ENCODE measurements around the gene SERTAD2. TPM values are rescaled to one million over a fixed set of nuclear protein-coding genes. Genes with fewer than 3 reads are reported as not detected.

The SERTAD2 gene
- total and polyA plus RNA-seq, 8 donors, result 2.2 to 9.4 (median 4.3) TPM

- DNase-seq (no peak), ATAC-seq (no peak), FAIRE-seq (no peak)
- no peaks in the 10 kb centered on the region for H3K27me3 ChIP-seq
- no peaks in the 10 kb centered on the region for H3K36me3 ChIP-seq
- WGBS, 2 donors, result 75 to 84% methylated on average over 6 of the region's 6 CpGs
- H3K4me1 ChIP-seq, result peaks cover 0 to 3% (median 0%) of the 10 kb centered on the region in 3 donors
- no peak overlapping the region for H3K27ac ChIP-seq
- H3K9me3 ChIP-seq, result no peaks in the 10 kb centered on the region
- intact Hi-C loops (cut with DNase I), result no loop called here
- TF ChIP-seq CTCF (IDR thresholded peaks at IDR 0.05), result no peak
- no peak overlapping the region for H3K4me3 ChIP-seq
Observed at GRCh38 chr2:64624862-64625261, 28.9 kb downstream of the SERTAD2 start.

- FAIRE-seq (no peak), DNase-seq (no peak), ATAC-seq (no peak)
- Histone ChIP-seq H3K27ac (no peak overlapping the region), H3K27me3 (no peaks in the 10 kb centered on the region), H3K9me3 (no peaks in the 10 kb centered on the region), H3K36me3 (no peaks in the 10 kb centered on the region), H3K4me1 (no peaks in the 10 kb centered on the region), H3K4me3 (no peak overlapping the region)
- 92 to 93% methylated on average over 6 of the region's 6 CpGs for WGBS, 2 donors
- no peak for TF ChIP-seq CTCF (IDR thresholded peaks at IDR 0.05)
- intact Hi-C loops (cut with DNase I), result no loop called here
Observed at GRCh38 chr2:64624108-64624610, 29.6 kb downstream of the SERTAD2 start.

- intact Hi-C loops (cut with DNase I), result no loop called here
- 82 to 84% methylated on average over 13 of the region's 13 CpGs for WGBS, 2 donors
- TF ChIP-seq CTCF (IDR thresholded peaks at IDR 0.05), result no peak
- H3K36me3 ChIP-seq, result no peaks in the 10 kb centered on the region
- H3K4me1 ChIP-seq, result no peaks in the 10 kb centered on the region
- H3K4me3 ChIP-seq, result no peak overlapping the region
- FAIRE-seq (no peak), ATAC-seq (no peak), DNase-seq (no peak)
- no peaks in the 10 kb centered on the region for H3K9me3 ChIP-seq
- H3K27ac ChIP-seq, result no peak overlapping the region
- no peaks in the 10 kb centered on the region for H3K27me3 ChIP-seq
Observed at GRCh38 chr2:64623242-64623850, 30.4 kb downstream of the SERTAD2 start.

GRCh38 chr2:64622443-64623241, 31.1 kb downstream of the SERTAD2 start:
- intact Hi-C loops (cut with DNase I), result no loop called here
- ATAC-seq, result peak in 1 of 4 donors; percentile 16
- DNase-seq, result no peak
- H3K9me3 ChIP-seq, result no peaks in the 10 kb centered on the region
- H3K27ac ChIP-seq, result no peak overlapping the region
- H3K27me3 ChIP-seq, result no peaks in the 10 kb centered on the region
- TF ChIP-seq CTCF (IDR thresholded peaks at IDR 0.05), result no peak
- H3K36me3 ChIP-seq, result no peaks in the 10 kb centered on the region
- H3K4me3 ChIP-seq, result no peak overlapping the region
- FAIRE-seq, result no peak
- WGBS, 2 donors, result 88 to 90% methylated on average over 13 of the region's 13 CpGs
- no peaks in the 10 kb centered on the region for H3K4me1 ChIP-seq

- Histone ChIP-seq H3K4me1 (no peaks in the 10 kb centered on the region), H3K9me3 (no peaks in the 10 kb centered on the region), H3K27ac (no peak overlapping the region), H3K36me3 (no peaks in the 10 kb centered on the region), H3K27me3 (no peaks in the 10 kb centered on the region), H3K4me3 (no peak overlapping the region)
- WGBS, 2 donors, result 40 to 57% methylated on average over 4 of the region's 4 CpGs
- FAIRE-seq, result no peak
- intact Hi-C loops (cut with DNase I), result no loop called here
- no peak for ATAC-seq
- no peak for DNase-seq
- TF ChIP-seq CTCF (IDR thresholded peaks at IDR 0.05), result no peak
Observed at GRCh38 chr2:64620661-64621060, 33.1 kb downstream of the SERTAD2 start.
